Measurements from ENCODE around the gene RRP1. TPM values are rescaled to one million over a fixed set of nuclear protein-coding genes. Genes with fewer than 3 reads are reported as not detected.

The RRP1 gene
- total RNA-seq, result 10 to 100 TPM; 32.8 to 34.4 TPM

DNA sequence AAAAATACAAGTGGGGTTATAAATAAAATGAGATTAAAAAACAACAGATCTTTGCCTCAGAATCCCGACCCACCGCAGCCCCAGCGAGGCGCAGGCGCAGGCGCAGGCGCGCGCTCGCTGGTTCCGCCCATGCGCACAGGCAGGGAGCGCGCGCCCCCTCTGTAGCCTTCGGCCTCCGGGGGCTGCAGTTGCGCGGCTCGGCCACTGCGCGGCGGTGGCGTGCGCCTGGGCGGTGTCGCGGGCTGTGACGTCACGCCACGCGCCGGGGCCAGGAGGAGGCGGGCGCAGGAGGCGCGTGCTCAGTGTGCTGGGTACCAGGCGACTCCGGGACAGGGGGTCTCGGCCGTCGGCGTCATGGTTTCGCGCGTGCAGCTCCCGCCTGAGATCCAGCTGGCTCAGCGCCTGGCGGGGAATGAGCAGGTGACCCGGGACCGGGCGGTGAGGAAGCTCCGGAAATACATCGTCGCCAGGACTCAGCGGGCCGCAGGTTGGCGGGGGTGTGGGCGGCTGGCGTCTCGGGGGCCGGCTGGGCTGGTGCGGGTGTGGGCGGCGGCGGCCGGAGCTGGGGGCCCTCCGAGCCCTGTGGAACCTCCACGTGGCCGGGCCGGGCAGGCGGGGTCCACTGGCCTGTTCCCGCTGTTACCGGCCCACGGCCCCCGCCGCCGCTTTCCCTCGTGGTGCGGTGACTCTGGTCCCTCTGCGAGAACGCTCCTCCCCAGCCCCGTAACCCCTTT lies at the start of gene RRP1:
TSS of gene RRP1 (plus strand) at position 302 of the 734 bp plus-strand sequence. CDS start at position 355, 53 bp downstream.
- CTCF ChIA-PET, result interaction anchor here (0.7 to 2.1 kb wide), 14 partner anchors 9 to 295 kb away, joined by 3 to 18 read pairs (median 4); no protein-coding TSS in a partner anchor
- peak; percentile 92 for DNase-seq
- peak; percentile 91 for ATAC-seq
- Mint-ChIP-seq H3K4me1 (ENCODE audit: low read depth) (peaks cover 24% of the 10 kb centered on the region), H3K27ac (peak within 1 kb of the TSS; percentile 92), H3K9me3 (ENCODE audit: insufficient read depth) (no peaks in the 10 kb centered on the region), H3K27me3 (ENCODE audit: low read depth) (no peaks in the 10 kb centered on the region), H3K4me3 (peak within 1 kb of the TSS; percentile 96), H3K36me3 (ENCODE audit: low read depth) (peaks cover 24% of the 10 kb centered on the region)
- POLR2A ChIA-PET, result interaction anchor here (1.1 to 1.8 kb wide), 4 partner anchors 9 to 221 kb away, joined by 3 to 6 read pairs (median 3); no protein-coding TSS in a partner anchor

GRCh38 chr21:43739621-43740435 lies 49.5 kb upstream of the RRP1 start:
- no peaks in the 10 kb centered on the region for H3K9me3 Mint-ChIP-seq (ENCODE audit: insufficient read depth)
- CTCF ChIA-PET, result no interaction called here

DNA sequence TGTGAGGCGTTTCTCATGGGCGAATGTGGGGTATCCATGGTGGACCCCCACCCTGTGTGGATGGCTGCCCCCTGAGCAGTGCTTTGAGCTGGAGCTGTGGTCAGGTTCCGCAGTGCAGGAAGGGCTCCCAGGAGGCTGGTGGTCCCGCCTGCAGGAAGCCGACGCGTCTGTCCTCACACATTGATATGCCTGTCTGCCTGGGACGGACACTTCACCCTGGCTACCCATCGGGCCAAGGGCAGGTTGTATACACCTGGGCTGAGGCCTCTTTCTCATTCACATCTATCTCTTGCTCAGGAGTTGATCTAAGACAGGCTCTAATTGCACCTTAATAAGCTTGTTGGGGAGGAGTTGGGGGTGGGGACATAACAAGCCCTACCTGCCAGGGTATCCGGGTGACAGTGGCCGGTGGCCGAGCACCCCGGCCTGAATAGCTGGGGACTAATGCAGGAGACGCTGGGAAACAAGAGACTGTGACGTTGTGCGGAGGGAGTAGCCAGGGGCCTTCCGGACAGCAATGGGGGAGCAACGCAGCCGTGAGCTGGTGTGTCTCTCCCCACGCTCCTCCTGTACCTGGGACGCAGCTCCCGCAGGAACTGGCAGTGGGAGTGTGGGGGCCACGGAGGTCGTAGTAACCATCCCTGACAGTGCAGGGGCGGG lies 48.8 kb upstream of the RRP1 start:
- POLR2A ChIA-PET, result no interaction called here
- ATAC-seq, result peak; percentile 34

More at GRCh38 chr21:43739621-43740435, 49.5 kb upstream of the RRP1 start:
- peaks cover 12% of the 10 kb centered on the region for H3K4me1 Mint-ChIP-seq (ENCODE audit: low read depth)
- H3K4me3 Mint-ChIP-seq, result no peak overlapping the region
- H3K27me3 Mint-ChIP-seq (ENCODE audit: low read depth), result no peaks in the 10 kb centered on the region
- peaks cover 19% of the 10 kb centered on the region for H3K36me3 Mint-ChIP-seq (ENCODE audit: low read depth)
- no peak overlapping the region for H3K27ac Mint-ChIP-seq
- POLR2A ChIA-PET, result no interaction called here
- ATAC-seq, result no peak
- DNase-seq, result no peak

DNA sequence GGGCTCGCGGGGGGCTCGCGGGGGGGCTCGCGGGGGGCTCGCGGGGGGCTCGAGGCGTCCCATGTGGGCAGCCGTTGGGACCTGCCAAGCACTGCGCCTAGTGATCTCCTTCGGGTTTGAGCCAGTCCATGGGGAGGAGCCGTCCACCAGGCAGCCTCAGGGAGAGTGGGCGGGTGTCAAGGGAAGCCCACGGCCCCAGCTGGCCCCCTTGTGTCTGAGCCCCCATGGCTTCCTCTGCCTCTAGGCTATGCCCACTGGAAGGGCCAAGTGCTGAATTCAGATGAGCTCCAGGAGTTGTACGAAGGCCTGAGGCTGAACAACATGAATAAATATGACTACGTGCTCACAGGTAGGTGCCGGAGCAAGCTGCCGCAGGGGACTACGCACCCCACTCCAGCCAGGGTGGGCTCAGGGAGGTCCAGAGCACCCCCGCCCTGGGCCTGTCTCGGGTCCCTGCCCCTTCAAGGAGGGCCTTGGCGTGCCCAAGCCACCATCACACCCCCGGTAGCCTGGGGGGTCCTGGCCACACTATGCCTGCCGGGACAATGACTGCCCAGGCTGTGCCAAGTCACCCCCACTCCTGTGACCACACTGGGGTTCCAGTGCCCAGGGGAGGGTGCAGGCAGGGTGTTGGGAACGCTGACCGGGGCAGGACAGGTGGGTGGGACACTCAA lies 47.8 kb upstream of the RRP1 start:
- Mint-ChIP-seq H3K4me3 (no peak overlapping the region), H3K27ac (no peak overlapping the region), H3K36me3 (ENCODE audit: low read depth) (peaks cover 19% of the 10 kb centered on the region), H3K9me3 (ENCODE audit: insufficient read depth) (no peaks in the 10 kb centered on the region), H3K27me3 (ENCODE audit: low read depth) (no peaks in the 10 kb centered on the region), H3K4me1 (ENCODE audit: low read depth) (peaks cover 6% of the 10 kb centered on the region)
- CTCF ChIA-PET, result interaction anchor here (0.8 kb wide), 1 partner anchor 13 kb away, joined by 3 read pairs; no protein-coding TSS in a partner anchor
- DNase-seq, result no peak
- POLR2A ChIA-PET, result interaction anchor here (0.6 to 1.0 kb wide), 2 partner anchors 13 to 280 kb away, joined by 3 read pairs; no protein-coding TSS in a partner anchor
- no peak for ATAC-seq

More for the DNA sequence above, 48.8 kb upstream of the RRP1 start:
- Mint-ChIP-seq H3K36me3 (ENCODE audit: low read depth) (peaks cover 21% of the 10 kb centered on the region), H3K4me3 (no peak overlapping the region), H3K27me3 (ENCODE audit: low read depth) (no peaks in the 10 kb centered on the region), H3K9me3 (ENCODE audit: insufficient read depth) (no peaks in the 10 kb centered on the region), H3K27ac (peak overlapping the region; percentile 52), H3K4me1 (ENCODE audit: low read depth) (peaks cover 6% of the 10 kb centered on the region)
- no peak for DNase-seq
- CTCF ChIA-PET, result interaction anchor here (0.8 kb wide), 2 partner anchors 12 to 48 kb away, joined by 3 read pairs; no protein-coding TSS in a partner anchor

DNA sequence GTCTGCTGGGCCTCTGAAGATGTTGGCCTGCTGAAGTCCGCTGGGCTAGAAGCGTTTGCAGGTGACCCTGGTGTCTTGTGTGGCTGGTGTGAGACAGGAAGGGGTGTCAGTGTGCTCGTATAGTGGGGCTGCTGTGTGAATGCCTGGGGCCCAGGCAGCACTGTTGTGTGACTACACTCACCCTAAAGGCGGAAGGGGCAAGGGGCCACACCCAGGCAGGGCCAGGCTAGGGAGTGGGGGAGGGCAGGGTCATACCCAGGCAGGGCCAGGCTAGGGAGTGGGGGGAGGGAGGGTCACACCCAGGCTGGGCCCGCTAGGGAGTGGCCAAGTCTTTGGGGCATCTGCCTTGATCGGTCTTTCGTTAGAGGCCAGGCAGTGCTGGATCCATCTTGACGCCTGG lies 45.4 kb upstream of the RRP1 start:
- Mint-ChIP-seq H3K4me1 (ENCODE audit: low read depth) (peaks cover 6% of the 10 kb centered on the region), H3K36me3 (ENCODE audit: low read depth) (peaks cover 24% of the 10 kb centered on the region), H3K27me3 (ENCODE audit: low read depth) (no peaks in the 10 kb centered on the region), H3K27ac (no peak overlapping the region), H3K4me3 (no peak overlapping the region), H3K9me3 (ENCODE audit: insufficient read depth) (no peaks in the 10 kb centered on the region)
- ChIA-PET CTCF (no interaction called here), POLR2A (no interaction called here)
- DNase-seq (no peak), ATAC-seq (no peak)

DNA sequence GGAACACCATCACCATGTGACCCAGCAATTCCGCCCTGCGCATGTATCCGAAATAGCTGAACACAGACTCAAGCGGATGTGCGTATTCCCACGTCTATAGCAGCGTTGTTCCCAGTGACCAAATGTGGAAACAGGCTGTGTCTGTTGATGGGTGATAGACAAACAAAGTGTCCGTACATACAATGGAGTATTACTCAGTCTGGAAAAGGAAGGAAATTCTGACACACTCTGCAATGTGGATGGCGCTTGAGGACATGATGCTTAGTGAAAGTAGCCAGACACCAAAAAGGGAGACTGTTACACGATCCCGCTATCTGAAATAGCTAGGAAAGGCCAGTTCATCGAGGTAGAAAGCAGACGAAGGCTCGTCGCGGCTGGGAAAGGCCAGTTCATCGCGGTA lies 44.7 kb upstream of the RRP1 start:
- ChIA-PET POLR2A (no interaction called here), CTCF (no interaction called here)
- Mint-ChIP-seq H3K36me3 (ENCODE audit: low read depth) (peaks cover 18% of the 10 kb centered on the region), H3K4me1 (ENCODE audit: low read depth) (peaks cover 12% of the 10 kb centered on the region), H3K27ac (no peak overlapping the region), H3K27me3 (ENCODE audit: low read depth) (no peaks in the 10 kb centered on the region), H3K9me3 (ENCODE audit: insufficient read depth) (no peaks in the 10 kb centered on the region), H3K4me3 (no peak overlapping the region)
- ATAC-seq (no peak), DNase-seq (no peak)

DNA sequence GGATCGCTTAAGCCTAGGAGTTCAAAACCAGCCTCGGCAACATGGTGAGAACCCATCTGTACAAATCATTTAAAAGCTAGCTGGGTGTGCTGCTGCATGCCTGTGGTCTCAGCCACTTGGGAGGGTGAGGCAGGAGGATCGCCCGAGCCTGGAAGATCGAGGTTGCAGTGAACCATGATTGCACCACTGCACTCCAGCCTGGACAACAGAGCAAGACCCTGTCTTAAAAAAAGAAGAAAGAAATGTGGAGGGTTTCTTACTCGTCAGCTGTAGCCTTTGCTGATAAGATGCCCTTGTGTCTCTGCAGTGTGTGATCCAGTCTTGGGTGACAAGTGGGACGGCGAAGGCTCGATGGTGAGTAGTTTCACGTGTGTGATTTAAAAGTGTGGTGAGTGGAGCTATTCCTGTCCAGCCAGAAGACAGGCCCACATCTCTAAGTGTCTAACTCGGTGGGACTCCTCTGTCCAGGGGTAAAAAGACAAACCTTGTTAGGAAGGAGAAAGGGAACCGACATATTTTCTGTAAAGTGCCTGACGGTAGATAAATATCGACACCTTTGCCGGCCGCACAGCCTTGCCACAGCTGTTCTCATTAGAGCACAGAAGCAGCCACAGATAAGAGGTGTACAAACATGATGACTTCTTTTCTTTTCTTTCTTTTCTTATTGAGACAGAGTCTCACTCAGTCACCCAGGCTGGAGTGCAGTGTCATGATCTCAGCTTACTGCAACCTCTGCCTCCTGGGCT lies 43.4 kb upstream of the RRP1 start:
- CTCF ChIA-PET, result no interaction called here
- Mint-ChIP-seq H3K27ac (no peak overlapping the region), H3K4me3 (no peak overlapping the region), H3K4me1 (ENCODE audit: low read depth) (peaks cover 8% of the 10 kb centered on the region), H3K9me3 (ENCODE audit: insufficient read depth) (no peaks in the 10 kb centered on the region), H3K27me3 (ENCODE audit: low read depth) (no peaks in the 10 kb centered on the region), H3K36me3 (ENCODE audit: low read depth) (peaks cover 21% of the 10 kb centered on the region)
- POLR2A ChIA-PET, result no interaction called here
- DNase-seq (no peak), ATAC-seq (no peak)

- no peak overlapping the region for H3K4me3 Mint-ChIP-seq
- H3K36me3 Mint-ChIP-seq (ENCODE audit: low read depth), result peaks cover 35% of the 10 kb centered on the region
- peaks cover 8% of the 10 kb centered on the region for H3K4me1 Mint-ChIP-seq (ENCODE audit: low read depth)
- no peak overlapping the region for H3K27ac Mint-ChIP-seq
- no peaks in the 10 kb centered on the region for H3K27me3 Mint-ChIP-seq (ENCODE audit: low read depth)
- no peaks in the 10 kb centered on the region for H3K9me3 Mint-ChIP-seq (ENCODE audit: insufficient read depth)
- DNase-seq (no peak), ATAC-seq (no peak)
- ChIA-PET POLR2A (no interaction called here), CTCF (no interaction called here)
These were observed 40.8 kb upstream of the RRP1 start for GRCh38 chr21:43748622-43749021.

- POLR2A ChIA-PET, result no interaction called here
- H3K27ac Mint-ChIP-seq, result no peak overlapping the region
- no peaks in the 10 kb centered on the region for H3K9me3 Mint-ChIP-seq (ENCODE audit: insufficient read depth)
- CTCF ChIA-PET, result no interaction called here
- peaks cover 8% of the 10 kb centered on the region for H3K4me1 Mint-ChIP-seq (ENCODE audit: low read depth)
- no peak overlapping the region for H3K4me3 Mint-ChIP-seq
- peak; percentile 5 for ATAC-seq
- H3K36me3 Mint-ChIP-seq (ENCODE audit: low read depth), result peaks cover 40% of the 10 kb centered on the region
- no peaks in the 10 kb centered on the region for H3K27me3 Mint-ChIP-seq (ENCODE audit: low read depth)
- DNase-seq, result no peak
These were observed 39.6 kb upstream of the RRP1 start for GRCh38 chr21:43749651-43750262.

DNA sequence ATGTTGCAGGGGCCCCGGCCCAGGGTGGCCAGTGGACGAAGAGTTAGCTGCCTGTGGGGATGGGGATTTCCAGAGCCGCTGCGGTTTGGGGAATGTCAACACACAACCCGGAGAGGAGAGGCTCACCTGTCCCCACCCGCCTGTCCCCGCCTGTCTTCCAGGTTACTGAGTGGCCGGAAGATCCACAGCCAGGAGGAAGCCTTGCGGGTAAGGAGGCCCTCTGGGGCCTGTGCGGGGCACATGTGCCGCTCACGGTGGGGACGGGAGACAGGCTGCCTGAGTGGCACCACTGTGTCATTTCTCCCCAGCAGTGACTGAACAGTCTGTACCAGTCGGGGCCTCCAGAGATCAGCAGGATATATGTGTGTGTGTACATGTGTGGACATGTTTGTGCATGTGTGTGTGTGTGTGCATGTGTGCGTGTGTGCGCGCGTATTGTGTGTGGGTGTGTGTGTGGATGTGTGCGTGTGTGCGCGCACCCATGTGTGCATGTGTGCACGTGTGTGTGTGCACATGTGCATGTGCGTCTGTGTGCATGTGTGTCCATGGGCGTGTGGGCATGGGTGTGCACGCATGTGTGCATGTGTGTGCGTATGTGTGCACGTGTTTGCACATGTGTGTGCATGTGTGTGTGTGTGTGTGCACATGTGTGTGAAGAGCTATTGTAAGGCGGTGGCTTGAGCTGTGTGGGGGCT lies 38.9 kb upstream of the RRP1 start:
- no peak for ATAC-seq
- CTCF ChIA-PET, result no interaction called here

More for the DNA sequence above, 38.9 kb upstream of the RRP1 start:
- no peaks in the 10 kb centered on the region for H3K9me3 Mint-ChIP-seq (ENCODE audit: insufficient read depth)
- no peaks in the 10 kb centered on the region for H3K27me3 Mint-ChIP-seq (ENCODE audit: low read depth)
- H3K4me1 Mint-ChIP-seq (ENCODE audit: low read depth), result peaks cover 8% of the 10 kb centered on the region
- no peak overlapping the region for H3K4me3 Mint-ChIP-seq
- peaks cover 37% of the 10 kb centered on the region for H3K36me3 Mint-ChIP-seq (ENCODE audit: low read depth)
- no peak for DNase-seq
- H3K27ac Mint-ChIP-seq, result peak overlapping the region; percentile 36
- POLR2A ChIA-PET, result no interaction called here

Measured in activated CD8-positive, alpha-beta T cell treated with anti-CD3 and anti-CD28 coated beads, Interleukin-2, amount 10 ng/mL, durations not matched to agents 7 days and 5 days (primary cell).